Liver (tissue), 9 donors: ENCODE results near the gene KLF3. TPM values are rescaled to one million over a fixed set of nuclear protein-coding genes. Genes with fewer than 3 reads are reported as not detected.

Experiments used
- DNase-seq: peaks from one replicate; pipeline ENCODE4 v3.0.0-alpha.2; 2017; ENCODE audit warnings: low spot score
- H3K27ac ChIP-seq, 2 donors: one replicate each; pipeline ENCODE4 v1.7.0; 2013; ENCODE audit warnings: inconsistent platforms in 2 of 2, low read length in 2 of 2, control low read depth in 1 of 2, low read depth in 1 of 2, mild to moderate bottlenecking in 1 of 2
- H3K27me3 ChIP-seq, 4 donors: one replicate each; pipeline versions ENCODE4 v1.6.1 to v1.7.0; 2013; ENCODE audit warnings: low read length in 3 of 4, inconsistent platforms in 1 of 4, mild to moderate bottlenecking in 1 of 4, moderate library complexity in 1 of 4; ENCODE audit not compliant: control insufficient read depth in 4 of 4, insufficient read depth in 4 of 4
- H3K36me3 ChIP-seq, 4 donors: one replicate each; pipeline versions ENCODE4 v1.6.1 to v1.7.0; 2013; ENCODE audit warnings: low read length in 3 of 4, mild to moderate bottlenecking in 3 of 4, low read depth in 1 of 4, moderate library complexity in 1 of 4; ENCODE audit not compliant: control insufficient read depth in 4 of 4, insufficient read depth in 3 of 4
- H3K4me1 ChIP-seq, 4 donors: one replicate each; pipeline versions ENCODE4 v1.6.1 to v1.7.0; 2013; ENCODE audit warnings: low read length in 3 of 4, mild to moderate bottlenecking in 3 of 4, moderate library complexity in 1 of 4; ENCODE audit not compliant: control insufficient read depth in 4 of 4, insufficient read depth in 4 of 4
- H3K4me3 ChIP-seq, 3 donors: one replicate each; pipeline versions ENCODE4 v1.6.1 to v1.7.0; 2013; ENCODE audit warnings: low read length in 3 of 3, control low read depth in 1 of 3, low read depth in 1 of 3, mild to moderate bottlenecking in 1 of 3
- H3K9ac ChIP-seq, 2 donors: one replicate each; pipeline ENCODE4 v1.7.0; 2013; ENCODE audit warnings: low read length in 2 of 2, mild to moderate bottlenecking in 2 of 2, moderate library complexity in 2 of 2, control low read depth in 1 of 2, low read depth in 1 of 2
- H3K9me3 ChIP-seq, 4 donors: one replicate each; pipeline versions ENCODE4 v1.6.1 to v1.7.0; 2013; ENCODE audit warnings: low read length in 3 of 4; ENCODE audit not compliant: control insufficient read depth in 4 of 4
- EGR1 ChIP-seq, 2 donors: IDR thresholded peaks; 2 replicates each; pipeline ENCODE4 v1.6.1; 2016 to 2018; ENCODE audit warnings: antibody characterized with exemption in 2 of 2, low read depth in 2 of 2
- FOXA2 ChIP-seq: IDR thresholded peaks from 2 replicates; pipeline ENCODE4 v1.6.1; 2016; ENCODE audit warnings: antibody characterized with exemption
- HNF4G ChIP-seq: IDR thresholded peaks from 2 replicates; pipeline ENCODE4 v1.6.1; 2016; ENCODE audit warnings: antibody characterized with exemption
- NR2F2 ChIP-seq: IDR thresholded peaks from 2 replicates; pipeline ENCODE4 v1.6.1; 2016; ENCODE audit warnings: antibody characterized with exemption
- RAD21 ChIP-seq, 2 donors: IDR thresholded peaks; 2 replicates each; pipeline ENCODE4 v1.6.1; 2016; ENCODE audit warnings: antibody characterized with exemption in 2 of 2, mild to moderate bottlenecking in 2 of 2
- RXRA ChIP-seq, 2 donors: IDR thresholded peaks; 2 replicates each; pipeline ENCODE4 v1.6.1; 2017 to 2018; ENCODE audit warnings: antibody characterized with exemption in 2 of 2, mild to moderate bottlenecking in 1 of 2
- SP1 ChIP-seq: IDR thresholded peaks from 2 replicates; pipeline ENCODE4 v1.6.1; 2018; ENCODE audit warnings: antibody characterized with exemption, mild to moderate bottlenecking
- TAF1 ChIP-seq: conservative IDR thresholded peaks from 2 replicates; pipeline ENCODE4 v1.6.1; 2016; ENCODE audit warnings: antibody characterized with exemption, mild to moderate bottlenecking
- WGBS: extraction: QIAGEN DNeasy Blood & Tissue Kit; methylation state at CpG from one replicate; pipeline ENCODE4 v1.1.7; 2013; 5-methylcytosine and 5-hydroxymethylcytosine counted together
- polyA plus RNA-seq, 2 donors: library from polyadenylated mRNA; stranded (reverse) in 1 of 2; unstranded in 1 of 2; fragments of 200-250 nt in 1 of 2; fragments of >200 nt in 1 of 2; fragmentation: Nextera tagmentation in 1 of 2; extraction: Ambion mirVana in 1 of 2; gene quantifications; one replicate each; pipeline versions ENCODE4 v1.2.1 to v1.2.3, GENCODE V29; 2013 to 2015
- total RNA-seq, 2 donors: library from RNA; depleted of rRNA; stranded (reverse); fragments of >200 nt; gene quantifications; one replicate each; pipeline ENCODE4 v1.2.3, GENCODE V29; 2014
- TF ChIP-seq, protein P1 (sequence below): IDR thresholded peaks from 2 replicates; pipeline ENCODE4 v1.6.1; 2016; ENCODE audit warnings: antibody characterized with exemption, mild to moderate bottlenecking
- TF ChIP-seq, protein P2 (sequence below): IDR thresholded peaks from 2 replicates; pipeline ENCODE4 v1.6.1; 2016; ENCODE audit warnings: antibody characterized with exemption
- TF ChIP-seq, protein P3 (sequence below): fragments of 150-350 bp; IDR thresholded peaks from 2 replicates; pipeline ENCODE4 v1.5.1; 2017; ENCODE audit warnings: improper control_type of control experiment, low read depth, low read length; ENCODE audit not compliant: missing input control
- TF ChIP-seq, protein P4 (sequence below): IDR thresholded peaks from 2 replicates; pipeline ENCODE4 v1.6.1; 2016; ENCODE audit warnings: antibody characterized with exemption
- donor health status: healthy.
- donor health status: healthy.
- donor health status: healthy.
- donor health status: healthy.
- donor health status: healthy.

Gene KLF3
- total and polyA plus RNA-seq, 4 donors, result 11.1 to 77.5 (median 21.0) TPM

DNA sequence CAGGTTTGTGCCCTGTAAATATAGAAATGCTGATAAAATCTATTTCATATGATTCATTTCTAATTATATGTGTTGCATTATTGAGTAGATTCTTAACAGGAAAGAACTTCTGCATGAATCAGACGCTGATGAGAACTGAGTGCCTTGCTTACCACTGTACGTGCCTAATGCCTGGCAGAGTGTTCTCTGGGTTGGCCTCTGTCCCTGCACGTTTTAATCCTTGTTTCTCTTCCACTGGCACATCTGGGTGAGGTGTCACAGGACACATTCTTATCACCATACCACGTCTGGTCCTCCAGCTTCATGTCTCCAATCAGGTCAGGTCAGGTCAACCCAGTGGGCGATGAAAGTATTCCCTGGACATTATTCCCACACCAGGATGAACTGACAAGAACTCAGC is 53.6 kb downstream of the KLF3 start (continued):
- TF ChIP-seq HNF4G, result no peak

DNA sequence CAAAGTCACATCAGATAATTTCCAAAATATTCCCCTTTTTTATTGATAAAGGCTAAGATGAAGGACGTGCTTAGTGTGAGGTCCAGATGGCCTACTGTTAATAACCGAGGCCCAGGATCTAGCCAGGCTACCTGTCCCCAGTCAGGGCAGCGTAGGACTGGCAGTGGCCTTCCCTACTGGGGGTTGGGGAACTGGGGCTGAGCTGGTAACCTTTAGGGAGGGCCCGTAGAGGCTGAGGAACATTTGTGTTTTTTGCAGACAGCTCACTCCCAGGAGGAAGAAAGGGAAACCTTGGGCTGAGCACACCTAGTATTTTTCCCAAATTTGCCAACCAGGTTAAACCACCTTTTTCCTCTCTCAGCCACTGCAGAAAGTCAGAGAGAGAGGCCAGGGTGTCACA is 59.1 kb downstream of the KLF3 start:
- 79% methylated on average over 4 of the region's 4 CpGs for WGBS
- no peak for DNase-seq
- Histone ChIP-seq H3K27ac (no peak overlapping the region), H3K4me1 (no peaks in the 10 kb centered on the region), H3K36me3 (no peaks in the 10 kb centered on the region), H3K9me3 (no peaks in the 10 kb centered on the region), H3K9ac (no peak overlapping the region), H3K4me3 (no peak overlapping the region), H3K27me3 (no peaks in the 10 kb centered on the region)
- TF ChIP-seq, protein P1, sequence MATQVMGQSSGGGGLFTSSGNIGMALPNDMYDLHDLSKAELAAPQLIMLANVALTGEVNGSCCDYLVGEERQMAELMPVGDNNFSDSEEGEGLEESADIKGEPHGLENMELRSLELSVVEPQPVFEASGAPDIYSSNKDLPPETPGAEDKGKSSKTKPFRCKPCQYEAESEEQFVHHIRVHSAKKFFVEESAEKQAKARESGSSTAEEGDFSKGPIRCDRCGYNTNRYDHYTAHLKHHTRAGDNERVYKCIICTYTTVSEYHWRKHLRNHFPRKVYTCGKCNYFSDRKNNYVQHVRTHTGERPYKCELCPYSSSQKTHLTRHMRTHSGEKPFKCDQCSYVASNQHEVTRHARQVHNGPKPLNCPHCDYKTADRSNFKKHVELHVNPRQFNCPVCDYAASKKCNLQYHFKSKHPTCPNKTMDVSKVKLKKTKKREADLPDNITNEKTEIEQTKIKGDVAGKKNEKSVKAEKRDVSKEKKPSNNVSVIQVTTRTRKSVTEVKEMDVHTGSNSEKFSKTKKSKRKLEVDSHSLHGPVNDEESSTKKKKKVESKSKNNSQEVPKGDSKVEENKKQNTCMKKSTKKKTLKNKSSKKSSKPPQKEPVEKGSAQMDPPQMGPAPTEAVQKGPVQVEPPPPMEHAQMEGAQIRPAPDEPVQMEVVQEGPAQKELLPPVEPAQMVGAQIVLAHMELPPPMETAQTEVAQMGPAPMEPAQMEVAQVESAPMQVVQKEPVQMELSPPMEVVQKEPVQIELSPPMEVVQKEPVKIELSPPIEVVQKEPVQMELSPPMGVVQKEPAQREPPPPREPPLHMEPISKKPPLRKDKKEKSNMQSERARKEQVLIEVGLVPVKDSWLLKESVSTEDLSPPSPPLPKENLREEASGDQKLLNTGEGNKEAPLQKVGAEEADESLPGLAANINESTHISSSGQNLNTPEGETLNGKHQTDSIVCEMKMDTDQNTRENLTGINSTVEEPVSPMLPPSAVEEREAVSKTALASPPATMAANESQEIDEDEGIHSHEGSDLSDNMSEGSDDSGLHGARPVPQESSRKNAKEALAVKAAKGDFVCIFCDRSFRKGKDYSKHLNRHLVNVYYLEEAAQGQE, result no peak
- TF ChIP-seq, protein P2, sequence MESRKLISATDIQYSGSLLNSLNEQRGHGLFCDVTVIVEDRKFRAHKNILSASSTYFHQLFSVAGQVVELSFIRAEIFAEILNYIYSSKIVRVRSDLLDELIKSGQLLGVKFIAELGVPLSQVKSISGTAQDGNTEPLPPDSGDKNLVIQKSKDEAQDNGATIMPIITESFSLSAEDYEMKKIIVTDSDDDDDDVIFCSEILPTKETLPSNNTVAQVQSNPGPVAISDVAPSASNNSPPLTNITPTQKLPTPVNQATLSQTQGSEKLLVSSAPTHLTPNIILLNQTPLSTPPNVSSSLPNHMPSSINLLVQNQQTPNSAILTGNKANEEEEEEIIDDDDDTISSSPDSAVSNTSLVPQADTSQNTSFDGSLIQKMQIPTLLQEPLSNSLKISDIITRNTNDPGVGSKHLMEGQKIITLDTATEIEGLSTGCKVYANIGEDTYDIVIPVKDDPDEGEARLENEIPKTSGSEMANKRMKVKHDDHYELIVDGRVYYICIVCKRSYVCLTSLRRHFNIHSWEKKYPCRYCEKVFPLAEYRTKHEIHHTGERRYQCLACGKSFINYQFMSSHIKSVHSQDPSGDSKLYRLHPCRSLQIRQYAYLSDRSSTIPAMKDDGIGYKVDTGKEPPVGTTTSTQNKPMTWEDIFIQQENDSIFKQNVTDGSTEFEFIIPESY, result no peak
- no peak for TF ChIP-seq EGR1 (IDR thresholded peaks at IDR 0.05; ENCODE audit: low read depth in 2 of 2)
- TF ChIP-seq HNF4G, result no peak
- no peak for TF ChIP-seq FOXA2
- no peak for TF ChIP-seq NR2F2
- TF ChIP-seq TAF1, result no peak
- no peak for TF ChIP-seq SP1
- no peak for TF ChIP-seq RAD21 (IDR thresholded peaks at IDR 0.05)
- TF ChIP-seq, protein P3, sequence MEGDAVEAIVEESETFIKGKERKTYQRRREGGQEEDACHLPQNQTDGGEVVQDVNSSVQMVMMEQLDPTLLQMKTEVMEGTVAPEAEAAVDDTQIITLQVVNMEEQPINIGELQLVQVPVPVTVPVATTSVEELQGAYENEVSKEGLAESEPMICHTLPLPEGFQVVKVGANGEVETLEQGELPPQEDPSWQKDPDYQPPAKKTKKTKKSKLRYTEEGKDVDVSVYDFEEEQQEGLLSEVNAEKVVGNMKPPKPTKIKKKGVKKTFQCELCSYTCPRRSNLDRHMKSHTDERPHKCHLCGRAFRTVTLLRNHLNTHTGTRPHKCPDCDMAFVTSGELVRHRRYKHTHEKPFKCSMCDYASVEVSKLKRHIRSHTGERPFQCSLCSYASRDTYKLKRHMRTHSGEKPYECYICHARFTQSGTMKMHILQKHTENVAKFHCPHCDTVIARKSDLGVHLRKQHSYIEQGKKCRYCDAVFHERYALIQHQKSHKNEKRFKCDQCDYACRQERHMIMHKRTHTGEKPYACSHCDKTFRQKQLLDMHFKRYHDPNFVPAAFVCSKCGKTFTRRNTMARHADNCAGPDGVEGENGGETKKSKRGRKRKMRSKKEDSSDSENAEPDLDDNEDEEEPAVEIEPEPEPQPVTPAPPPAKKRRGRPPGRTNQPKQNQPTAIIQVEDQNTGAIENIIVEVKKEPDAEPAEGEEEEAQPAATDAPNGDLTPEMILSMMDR, result no peak
- TF ChIP-seq, protein P4, sequence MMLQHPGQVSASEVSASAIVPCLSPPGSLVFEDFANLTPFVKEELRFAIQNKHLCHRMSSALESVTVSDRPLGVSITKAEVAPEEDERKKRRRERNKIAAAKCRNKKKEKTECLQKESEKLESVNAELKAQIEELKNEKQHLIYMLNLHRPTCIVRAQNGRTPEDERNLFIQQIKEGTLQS, result no peak

DNA sequence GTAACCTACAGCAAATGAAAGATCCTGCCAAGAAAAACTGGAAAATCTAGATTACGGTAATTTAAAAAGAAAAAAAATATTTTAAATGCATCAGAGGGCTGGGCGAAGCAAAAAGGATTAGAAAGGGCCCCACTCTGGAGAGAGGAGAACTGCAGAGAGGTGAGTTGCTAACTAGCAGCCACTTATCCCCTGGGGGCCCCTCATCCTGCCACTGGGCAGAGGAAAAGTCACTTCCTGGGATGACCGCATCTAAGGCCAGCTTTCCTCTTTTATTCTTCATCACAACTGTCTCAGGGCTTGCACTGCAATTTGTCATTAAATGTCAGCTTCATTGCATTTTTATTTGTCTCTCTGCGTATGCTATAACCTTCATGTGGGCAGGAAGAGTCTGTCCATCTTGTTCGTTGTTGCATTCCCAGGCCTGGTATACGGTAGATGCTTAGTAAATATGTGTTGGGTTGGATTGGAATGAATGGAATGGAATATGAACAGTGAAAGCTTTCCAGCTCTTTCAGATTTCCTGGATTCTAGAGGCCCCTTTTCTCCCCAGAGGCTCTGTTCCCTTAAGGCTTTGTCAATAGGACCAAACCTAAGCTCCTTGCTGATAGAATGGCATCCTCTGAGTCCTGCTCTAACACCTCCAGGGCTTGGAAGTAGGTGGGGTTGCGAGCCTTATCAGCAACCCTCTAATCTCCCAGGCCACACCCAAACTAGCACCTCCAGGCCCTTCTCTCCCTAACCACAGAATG is 59.9 kb downstream of the KLF3 start:
- 88% methylated on average over 7 of the region's 7 CpGs for WGBS
- TF ChIP-seq RXRA (IDR thresholded peaks at IDR 0.05), result no peak
- no peak for TF ChIP-seq EGR1 (IDR thresholded peaks at IDR 0.05; ENCODE audit: low read depth in 2 of 2)
- no peak for TF ChIP-seq TAF1
- TF ChIP-seq, protein P2, result no peak
- TF ChIP-seq, protein P4, result no peak
- TF ChIP-seq, protein P1, result no peak

More for the DNA sequence above, 59.9 kb downstream of the KLF3 start:
- Histone ChIP-seq H3K9ac (no peak overlapping the region), H3K27ac (no peak overlapping the region), H3K4me3 (no peak overlapping the region), H3K4me1 (no peaks in the 10 kb centered on the region), H3K9me3 (no peaks in the 10 kb centered on the region), H3K27me3 (no peaks in the 10 kb centered on the region), H3K36me3 (no peaks in the 10 kb centered on the region)
- DNase-seq, result no peak
